Adipose tissue (tissue), 3 donors: ENCODE measurements around the gene PHACTR2. TPM values are rescaled to one million over a fixed set of nuclear protein-coding genes. Genes with fewer than 3 reads are reported as not detected.
"Not testable (repeated sequence)": the region's sequence is repeated elsewhere in the genome, so short reads cannot be mapped to it uniquely, and the experiment has no call there.

Experiments used
- H3K27ac ChIP-seq: one replicate; pipeline ENCODE4 v1.5.1; 2013; ENCODE audit warnings: low read depth, low read length
- WGBS, 3 donors: extraction: QIAGEN DNeasy Blood & Tissue Kit; methylation state at CpG; one replicate each; pipeline ENCODE4 v1.1.7; 2013; 5-methylcytosine and 5-hydroxymethylcytosine counted together
- polyA plus RNA-seq, 3 donors: library from polyadenylated mRNA; stranded (reverse); fragments of 200-250 nt; gene quantifications; one replicate each; pipeline ENCODE4 v1.2.3, GENCODE V29; 2013
- donor health status: healthy with polysubstance abuse.
- donor health status: Bipolar disorder and iron deficiency.
- donor health status: healthy.

PHACTR2 gene
- polyA plus RNA-seq, 3 donors: 1.6 to 11.6 (median 9.0) TPM

DNA sequence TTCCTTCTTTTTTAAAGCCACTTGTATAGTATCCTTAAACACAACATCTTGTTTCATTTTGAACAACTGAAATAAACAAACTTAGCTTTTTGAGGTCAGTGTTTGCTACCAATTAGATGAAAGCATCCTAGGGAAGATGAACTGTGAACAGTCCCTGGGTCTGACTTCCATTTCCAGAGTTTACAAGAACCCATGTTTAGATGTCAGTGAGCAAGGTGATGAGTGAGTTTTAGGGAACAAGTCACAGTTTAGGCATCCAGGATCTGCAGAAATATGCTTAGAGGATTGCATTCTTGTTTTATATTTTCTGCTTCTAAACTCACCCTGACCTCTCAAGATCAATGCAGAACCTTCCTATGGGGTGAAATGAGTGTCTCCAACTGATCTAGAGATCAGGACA is 189.5 kb downstream of the PHACTR2 start:
- no peak overlapping the region for H3K27ac ChIP-seq

GRCh38 chr6:143868808-143869207 is 191.0 kb downstream of the PHACTR2 start:
- not testable (repeated sequence) for H3K27ac ChIP-seq
- 93 to 96% (median 93%) methylated on average over 3 of the region's 3 CpGs for WGBS, 3 donors

DNA sequence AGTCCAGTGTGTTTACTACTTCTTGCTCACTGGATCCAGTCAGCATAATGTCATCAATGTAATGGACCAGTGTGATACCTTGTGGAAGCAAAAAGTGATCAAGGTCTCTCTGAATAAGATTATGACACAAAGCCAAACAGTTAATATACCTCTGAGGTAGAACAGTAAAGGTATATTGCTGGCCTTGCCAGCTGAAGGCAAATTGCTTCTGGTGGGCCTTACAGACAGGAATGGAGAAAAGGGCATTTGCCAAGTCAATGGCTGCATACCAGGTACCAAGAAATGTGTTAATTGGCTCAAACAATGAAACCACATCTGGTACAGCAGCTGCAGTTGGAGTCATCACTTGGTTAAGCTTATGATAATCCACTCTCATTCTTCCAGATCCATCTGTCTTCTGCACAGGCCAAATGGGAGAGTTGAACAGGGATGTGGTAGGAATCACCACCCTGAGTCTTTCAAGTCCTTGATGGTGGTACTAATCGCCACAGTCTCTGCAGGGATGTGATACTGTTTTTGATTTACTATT is 193.5 kb downstream of the PHACTR2 start:
- not testable (repeated sequence) for H3K27ac ChIP-seq
- 91 to 96% (median 94%) methylated on average over 1 of the region's 1 CpG for WGBS, 3 donors

GRCh38 chr6:143872201-143872600 is 194.4 kb downstream of the PHACTR2 start:
- no peak overlapping the region for H3K27ac ChIP-seq
- 90 to 91% (median 90%) methylated on average over 2 of the region's 2 CpGs for WGBS, 3 donors

- WGBS, 3 donors: 92 to 100% (median 93%) methylated on average over 4 of the region's 4 CpGs
- not testable (repeated sequence) for H3K27ac ChIP-seq
These were observed 195.8 kb downstream of the PHACTR2 start for GRCh38 chr6:143873600-143873999.

- H3K27ac ChIP-seq: not testable (repeated sequence)
These were observed 196.7 kb downstream of the PHACTR2 start for GRCh38 chr6:143874503-143874902.

GRCh38 chr6:143877584-143878271 is 200.0 kb downstream of the PHACTR2 start:
- WGBS, 3 donors: 91 to 97% methylated on average over 1 of the region's 1 CpG; no CpG with 5 or more reads in 1 of the 3 donors
- no peak overlapping the region for H3K27ac ChIP-seq

DNA sequence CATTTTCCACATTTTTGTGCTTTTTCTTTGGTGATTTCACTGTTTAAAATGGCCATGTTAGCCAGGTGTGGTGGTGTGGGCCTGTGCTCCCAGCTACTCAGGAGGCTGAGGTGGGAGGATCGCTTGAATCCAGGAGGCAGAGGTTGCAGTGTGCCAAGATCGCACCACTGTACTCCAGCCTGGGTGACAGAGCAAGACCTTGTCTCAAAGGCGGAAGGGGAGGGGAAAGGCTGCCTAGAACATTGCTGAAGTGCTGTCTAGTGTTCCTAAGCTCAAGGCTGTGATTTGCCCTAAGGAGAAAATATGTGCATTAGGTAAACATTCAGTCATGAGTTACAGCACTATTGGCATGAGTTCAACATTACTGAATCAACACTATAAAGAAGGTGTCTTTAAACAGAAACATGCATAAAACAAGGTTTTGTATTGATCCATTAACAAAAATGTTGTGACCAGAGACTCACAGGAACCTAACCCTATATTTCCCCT is 200.6 kb downstream of the PHACTR2 start:
- no peak overlapping the region for H3K27ac ChIP-seq
- 93 to 95% methylated on average over 3 of the region's 3 CpGs; no CpG with 5 or more reads in 1 of the 3 donors for WGBS, 3 donors

DNA sequence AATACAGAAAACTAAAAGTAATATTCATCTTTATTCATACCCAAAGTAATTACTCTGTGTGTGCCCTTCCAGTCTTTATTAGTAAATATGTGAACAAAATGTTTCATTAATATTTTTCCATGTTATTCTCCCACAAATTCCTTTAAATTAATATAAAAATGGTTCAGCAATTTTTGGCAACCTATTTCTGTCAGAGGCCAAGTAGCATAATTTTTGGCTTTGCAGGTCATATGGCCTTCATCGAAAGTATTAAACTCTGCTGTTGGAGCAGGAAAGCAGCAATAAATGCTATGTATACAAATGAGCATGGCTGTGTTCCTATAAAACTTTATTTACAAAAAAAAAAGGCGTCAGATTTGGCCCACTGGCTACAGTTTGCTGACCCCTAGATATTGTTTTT is 202.6 kb downstream of the PHACTR2 start:
- 75 to 81% (median 75%) methylated on average over 2 of the region's 2 CpGs for WGBS, 3 donors
- no peak overlapping the region for H3K27ac ChIP-seq

Other genes starting within 250 kb of the PHACTR2 start
- 1 to 10 TPM; 2.5 to 3.9 (median 2.8) TPM for gene ADAT2, start 227.3 kb upstream of the PHACTR2 start, polyA plus RNA-seq
- gene PEX3, start 227.2 kb upstream of the PHACTR2 start, polyA plus RNA-seq: 1 to 10 TPM; 4.7 to 8.7 (median 5.8) TPM
- gene FUCA2, start 166.2 kb upstream of the PHACTR2 start, polyA plus RNA-seq: 10 to 100 TPM; 21.7 to 29.2 (median 25.6) TPM
- 10 to 100 TPM; 11.9 to 32.0 (median 22.0) TPM for gene LTV1, start 165.4 kb downstream of the PHACTR2 start, polyA plus RNA-seq
- gene ZC2HC1B, start 186.5 kb downstream of the PHACTR2 start, polyA plus RNA-seq: under 1 TPM in 1 of 3 donors, not detected in 2; 0.07 TPM